H9 (cell line): ENCODE measurements around the gene MX1. TPM values are rescaled to one million over a fixed set of nuclear protein-coding genes. Genes with fewer than 3 reads are reported as not detected.

Source experiments
- DNase-seq: peaks from one replicate; pipeline ENCODE4 v3.0.0-alpha.2; 2017
- H2AFZ ChIP-seq: one replicate; pipeline ENCODE4 v1.6.1; 2013; ENCODE audit warnings: mild to moderate bottlenecking, low read length, control low read depth, moderate library complexity
- H2AK5ac ChIP-seq: 2 replicates; pipeline ENCODE4 v1.6.1; 2013; ENCODE audit warnings: low read length, control low read depth, mixed read lengths; ENCODE audit not compliant: insufficient read length
- H2BK120ac ChIP-seq: one replicate; pipeline ENCODE4 v1.6.1; 2013; ENCODE audit warnings: low read depth, mild to moderate bottlenecking, low read length, control low read depth, inconsistent platforms; ENCODE audit not compliant: poor library complexity, severe bottlenecking
- H2BK12ac ChIP-seq: 2 replicates; pipeline ENCODE4 v1.6.1; 2013; ENCODE audit warnings: low read length, control low read depth, mixed read lengths, low read depth; ENCODE audit not compliant: insufficient read length
- H2BK15ac ChIP-seq: 2 replicates; pipeline ENCODE4 v1.6.1; 2013; ENCODE audit warnings: low read depth, low read length, control low read depth
- H2BK20ac ChIP-seq: one replicate; pipeline ENCODE4 v1.6.1; 2013; ENCODE audit warnings: low read depth, mild to moderate bottlenecking, low read length, control low read depth, inconsistent platforms; ENCODE audit not compliant: poor library complexity, severe bottlenecking
- H2BK5ac ChIP-seq: 2 replicates; pipeline ENCODE4 v1.6.1; 2013; ENCODE audit warnings: low read length, control low read depth, mixed read lengths; ENCODE audit not compliant: insufficient read length
- H3K14ac ChIP-seq: 2 replicates; pipeline ENCODE4 v1.6.1; 2013; ENCODE audit warnings: low read length, control low read depth; ENCODE audit not compliant: insufficient read depth
- H3K18ac ChIP-seq: 2 replicates; pipeline ENCODE4 v1.6.1; 2013; ENCODE audit warnings: low read depth, mild to moderate bottlenecking, mixed read lengths, low read length, control low read depth; ENCODE audit not compliant: insufficient read length
- H3K23ac ChIP-seq: 2 replicates; pipeline ENCODE4 v1.6.1; 2013; ENCODE audit warnings: low read length, control low read depth, mixed read lengths, low read depth; ENCODE audit not compliant: insufficient read length
- H3K23me2 ChIP-seq: 2 replicates; pipeline ENCODE4 v1.6.1; 2013; ENCODE audit warnings: low read depth, mild to moderate bottlenecking, mixed read lengths, low read length, control low read depth; ENCODE audit not compliant: insufficient read length, poor library complexity, severe bottlenecking
- H3K27ac ChIP-seq: 2 replicates; pipeline ENCODE4 v1.5.1; 2013; ENCODE audit warnings: low read length, control low read depth, mixed read lengths, low read depth; ENCODE audit not compliant: insufficient read length
- H3K27me3 ChIP-seq: 2 replicates; pipeline ENCODE4 v1.6.1; 2013; ENCODE audit warnings: low read length, control low read depth, inconsistent platforms; ENCODE audit not compliant: insufficient read depth
- H3K4ac ChIP-seq: 2 replicates; pipeline ENCODE4 v1.6.1; 2013; ENCODE audit warnings: low read depth, mild to moderate bottlenecking, control low read depth, inconsistent platforms, low read length, moderate library complexity
- H3K4me1 ChIP-seq: 2 replicates; pipeline ENCODE4 v1.6.1; 2013; ENCODE audit warnings: low read length, control low read depth, inconsistent platforms; ENCODE audit not compliant: insufficient read depth
- H3K4me2 ChIP-seq: 2 replicates; pipeline ENCODE4 v1.6.1; 2013; ENCODE audit warnings: low read length, control low read depth, mixed read lengths; ENCODE audit not compliant: insufficient read length, insufficient read depth
- H3K56ac ChIP-seq: 2 replicates; pipeline ENCODE4 v1.6.1; 2013; ENCODE audit warnings: low read depth, mild to moderate bottlenecking, mixed read lengths, low read length, control low read depth; ENCODE audit not compliant: insufficient read length
- H3K79me1 ChIP-seq: 2 replicates; pipeline ENCODE4 v1.6.1; 2013; ENCODE audit warnings: low read depth, mild to moderate bottlenecking, moderate library complexity, low read length, control low read depth, inconsistent platforms; ENCODE audit not compliant: insufficient read depth, poor library complexity, severe bottlenecking
- H3K79me2 ChIP-seq: 2 replicates; pipeline ENCODE4 v1.6.1; 2013; ENCODE audit warnings: low read length, control low read depth, inconsistent platforms; ENCODE audit not compliant: insufficient read depth
- H3K9ac ChIP-seq: 2 replicates; pipeline ENCODE4 v1.6.1; 2013; ENCODE audit warnings: low read length, control low read depth, mixed read lengths; ENCODE audit not compliant: insufficient read length; ENCODE audit errors: extremely low read depth
- H3K9me3 ChIP-seq: one replicate; pipeline ENCODE4 v1.6.1; 2013; ENCODE audit warnings: low read depth, low read length, inconsistent platforms; ENCODE audit not compliant: control insufficient read depth
- H3T11ph ChIP-seq: one replicate; pipeline ENCODE4 v1.6.1; 2013; ENCODE audit warnings: mild to moderate bottlenecking, low read length, control low read depth, inconsistent platforms
- H4K20me1 ChIP-seq: one replicate; pipeline ENCODE4 v1.6.1; 2013; ENCODE audit not compliant: control insufficient read depth, insufficient read length, insufficient read depth
- H4K5ac ChIP-seq: 2 replicates; pipeline ENCODE4 v1.6.1; 2013; ENCODE audit warnings: low read depth, mild to moderate bottlenecking, mixed read lengths, low read length, control low read depth; ENCODE audit not compliant: insufficient read length
- H4K8ac ChIP-seq: replicated peaks from 2 replicates; pipeline ENCODE4 v1.6.1; 2013; ENCODE audit warnings: low read length, control low read depth, mixed read lengths, low read depth; ENCODE audit not compliant: insufficient read length
- H4K91ac ChIP-seq: 2 replicates; pipeline ENCODE4 v1.6.1; 2013; ENCODE audit warnings: low read depth, mild to moderate bottlenecking, moderate library complexity, mixed read lengths, low read length, control low read depth; ENCODE audit not compliant: insufficient read length
- H3K27ac Mint-ChIP-seq, 3 experiments: 2 replicates in 2 of 3; 3 replicates in 1 of 3; pipeline ENCODE4 v1.8.0; 2020 to 2021; ENCODE audit warnings: mixed read lengths in 3 of 3, mild to moderate bottlenecking in 1 of 3, moderate library complexity in 1 of 3
- H3K27me3 Mint-ChIP-seq: 2 replicates; pipeline ENCODE4 v1.8.0; 2021; ENCODE audit warnings: low read depth, mild to moderate bottlenecking, moderate library complexity, mixed read lengths
- H3K36me3 Mint-ChIP-seq, 3 experiments: 2 replicates in 2 of 3; 3 replicates in 1 of 3; pipeline ENCODE4 v1.8.0; 2020 to 2021; ENCODE audit warnings: low read depth in 3 of 3, mixed read lengths in 3 of 3; ENCODE audit not compliant: insufficient read depth in 1 of 3
- H3K4me1 Mint-ChIP-seq, 2 experiments: 2 replicates each; pipeline ENCODE4 v1.8.0; 2020; ENCODE audit warnings: mixed read lengths in 2 of 2
- H3K4me3 Mint-ChIP-seq, 2 experiments: 2 replicates in 1 of 2; 3 replicates in 1 of 2; pipeline ENCODE4 v1.8.0; 2020 to 2021; ENCODE audit warnings: mild to moderate bottlenecking in 2 of 2, mixed read lengths in 2 of 2, moderate library complexity in 1 of 2
- H3K9me3 Mint-ChIP-seq, 2 experiments: 2 replicates in 1 of 2; 3 replicates in 1 of 2; pipeline ENCODE4 v1.8.0; 2020; ENCODE audit warnings: mild to moderate bottlenecking in 2 of 2, mixed read lengths in 2 of 2, moderate library complexity in 1 of 2
- CTCF ChIP-seq: fragments of 200-600 bp; sonication (generic); conservative IDR thresholded peaks from 3 replicates; pipeline ENCODE4 v1.8.0; 2021; ENCODE audit warnings: antibody characterized with exemption, mild to moderate bottlenecking
- WGBS: extraction: QIAGEN DNeasy Blood & Tissue Kit; methylation state at CpG from one replicate; pipeline ENCODE4 v1.1.7; 2013; ENCODE audit warnings: missing lambda C conversion rate, low lambda C conversion rate, mixed read lengths; ENCODE audit not compliant: insufficient read length; ENCODE audit errors: extremely low coverage; 5-methylcytosine and 5-hydroxymethylcytosine counted together
- total RNA-seq: library from RNA; stranded (reverse); gene quantifications from 2 replicates; pipeline ENCODE4 v1.2.1, GENCODE V29; 2021

MX1 gene
- total RNA-seq, 1 experiment from 2014 or later: 6.3 TPM

DNA sequence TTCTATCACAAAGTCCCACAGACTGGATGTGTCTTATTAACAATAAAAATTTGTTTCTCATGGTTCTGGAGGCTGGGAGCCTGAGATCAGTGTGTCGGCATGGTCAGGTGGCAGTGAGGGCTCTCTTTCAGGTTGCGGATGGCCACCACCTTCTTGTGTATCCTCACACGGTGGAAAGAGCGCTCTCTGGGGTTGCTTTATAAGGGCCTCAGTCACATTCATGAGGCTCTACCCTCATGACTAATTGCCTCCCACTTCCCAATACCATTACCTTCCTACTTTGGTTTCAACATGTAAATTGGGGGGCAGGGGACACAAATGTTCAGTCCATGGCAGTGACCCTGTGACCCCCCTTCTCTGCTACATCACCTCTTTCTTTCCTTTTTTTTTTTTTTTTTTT lies 20.7 kb upstream of the MX1 start:
- H3K36me3 Mint-ChIP-seq: peaks cover 0 to 7% (median 0%) of the 10 kb centered on the region in 3 experiments; a peak in 1 of 7 replicates
- Histone ChIP-seq H3K23me2 (no peaks in the 10 kb centered on the region), H3K4ac (no peak overlapping the region), H3K79me1 (no peaks in the 10 kb centered on the region), H4K5ac (no peak overlapping the region), H2AFZ (no peak overlapping the region), H2BK20ac (no peak overlapping the region), H3K23ac (no peak overlapping the region), H3K4me1 (no peaks in the 10 kb centered on the region), H4K91ac (no peak overlapping the region), H2AK5ac (no peak overlapping the region), H3K4me2 (no peak overlapping the region), H3K79me2 (no peaks in the 10 kb centered on the region), H3K18ac (no peak overlapping the region), H3K14ac (no peak overlapping the region), H3K9me3 (no peaks in the 10 kb centered on the region), H4K20me1 (no peaks in the 10 kb centered on the region), H2BK5ac (no peak overlapping the region), H4K8ac (no peak overlapping the region), H2BK120ac (no peak overlapping the region), H3K27me3 (no peaks in the 10 kb centered on the region), H3K56ac (no peak overlapping the region), H2BK15ac (no peak overlapping the region), H3T11ph (no peak overlapping the region), H3K27ac (no peak overlapping the region), H2BK12ac (no peak overlapping the region), H3K9ac (no peak overlapping the region)
- peaks cover 6% of the 10 kb centered on the region for H3K27me3 Mint-ChIP-seq
- H3K27ac Mint-ChIP-seq: no peak overlapping the region
- WGBS: no CpG with 5 or more reads among the region's 4 CpGs
- H3K9me3 Mint-ChIP-seq: no peaks in the 10 kb centered on the region; a peak in 1 of 5 replicates
- H3K4me1 Mint-ChIP-seq: no peaks in the 10 kb centered on the region; a peak in 2 of 4 replicates
- no peak for TF ChIP-seq CTCF
- no peak overlapping the region for H3K4me3 Mint-ChIP-seq
- peak; percentile 2 for DNase-seq
